NCI-H2107 treated with DMSO at 0.1 percent for 48 hours (cell line): ENCODE measurements around the gene HRH4.

Experiments
- DNase-seq: peaks from one replicate; lab custom pipeline; 2025; ENCODE audit not compliant: unreplicated experiment; lab: John Stamatoyannopoulos, UW

HRH4 gene

DNA sequence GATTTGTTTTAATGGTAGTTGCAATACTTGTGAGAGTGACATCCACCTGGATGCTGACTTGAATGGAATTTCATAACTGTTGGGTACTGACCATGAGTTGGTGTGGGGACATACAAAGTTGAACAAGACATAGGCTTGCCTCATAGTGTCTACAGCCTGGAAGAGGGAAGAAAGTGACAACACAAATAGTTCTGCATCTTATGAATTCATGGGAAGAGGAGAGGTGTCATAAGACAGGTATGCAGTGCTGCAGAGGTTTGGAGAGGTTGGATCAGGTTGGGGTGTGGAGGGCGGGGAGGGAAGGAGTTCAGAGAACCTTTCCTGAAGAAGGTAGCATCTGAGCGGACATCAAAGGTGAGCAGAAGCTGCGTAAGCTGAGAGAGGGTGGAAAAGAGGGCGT, 44.0 kb downstream of the HRH4 start:
- DNase-seq: no peak

DNA sequence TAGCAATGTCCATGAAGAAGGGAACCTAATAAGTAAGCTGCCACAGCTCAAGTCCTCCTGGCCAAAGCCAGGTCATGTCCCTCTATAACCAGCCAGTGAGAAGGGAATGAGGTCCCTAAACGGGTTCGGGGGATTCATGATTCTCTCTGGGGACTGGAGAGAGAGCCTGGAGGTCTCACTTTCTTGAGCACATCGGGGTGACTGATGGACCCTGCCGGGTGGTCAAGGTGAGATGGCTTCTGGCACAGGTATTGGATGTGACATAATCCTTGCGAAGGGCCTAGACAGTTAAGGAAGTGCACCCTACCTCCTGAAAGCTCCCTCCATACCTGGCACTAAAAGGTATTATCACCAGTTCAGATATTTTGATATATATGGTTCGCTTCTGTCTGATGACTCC, 45.7 kb downstream of the HRH4 start:
- DNase-seq: no peak

- no peak for DNase-seq
Measured at GRCh38 chr18:24509435-24509834, 49.0 kb downstream of the HRH4 start.

GRCh38 chr18:24514439-24514838, 54.0 kb downstream of the HRH4 start:
- no peak for DNase-seq

- no peak for DNase-seq
Measured at GRCh38 chr18:24515721-24516120, 55.3 kb downstream of the HRH4 start.

GRCh38 chr18:24516261-24516660, 55.8 kb downstream of the HRH4 start:
- no peak for DNase-seq

DNA sequence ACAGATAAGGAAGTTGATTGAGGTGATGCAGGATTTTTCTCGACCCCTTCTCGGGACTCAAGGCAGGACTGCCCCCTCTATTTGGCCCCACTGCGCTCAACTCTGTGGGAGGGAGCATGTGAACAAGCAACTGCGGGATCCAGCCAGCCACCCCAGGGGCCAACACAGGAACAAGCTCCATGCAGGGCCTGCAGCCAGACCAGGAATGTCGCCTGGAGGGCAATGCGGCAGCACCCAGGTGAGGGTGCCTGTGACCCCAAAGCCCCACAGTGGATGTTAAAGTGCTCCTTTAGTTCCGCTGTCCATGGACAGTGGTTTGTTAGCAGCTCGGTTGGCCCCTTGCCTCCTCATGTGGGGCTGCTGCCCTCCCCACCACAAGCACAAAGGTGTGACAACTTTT, 57.1 kb downstream of the HRH4 start:
- DNase-seq: no peak

- no peak for DNase-seq
Measured at GRCh38 chr18:24518596-24518995, 58.2 kb downstream of the HRH4 start.
